Measurements from ENCODE around the gene GIPR.
A peak's percentile ranks its signal among the peaks of the same experiment; 100 is the strongest.
"Not testable (repeated sequence)": the region's sequence is repeated elsewhere in the genome, so short reads cannot be mapped to it uniquely, and the experiment has no call there.

GIPR gene

DNA sequence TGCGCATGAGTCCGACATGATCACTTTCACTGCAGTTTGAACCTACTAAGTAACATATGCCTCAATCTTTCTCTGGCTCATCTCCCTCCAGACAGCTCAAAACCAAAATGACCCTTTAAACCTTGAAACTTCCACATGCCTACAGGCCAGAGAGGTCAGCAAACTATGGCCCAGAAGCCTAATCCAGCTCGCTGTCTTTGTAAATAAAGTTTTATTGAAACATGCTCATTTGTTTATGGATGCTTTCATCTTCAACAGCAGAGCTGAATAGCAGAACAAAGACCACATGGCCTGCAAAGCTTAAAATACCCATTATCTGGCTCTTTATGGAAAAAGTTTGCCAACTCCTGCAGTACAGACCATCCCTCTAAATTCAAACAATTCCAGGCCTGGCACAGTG lies 47.1 kb downstream of the GIPR start:
- peaks cover 2 to 3% of the 10 kb centered on the region in 2 donors for H3K36me3 ChIP-seq (ENCODE audit: control insufficient read depth in 2 of 2, insufficient read depth in 2 of 2, low read length in 2 of 2)
- no peak overlapping the region for H3K9ac ChIP-seq (ENCODE audit: low read length in 2 of 2)
- H3K27ac ChIP-seq (ENCODE audit: low read length): no peak overlapping the region
- H3K4me3 ChIP-seq (ENCODE audit: low read length in 2 of 2): no peak overlapping the region
- H3K27me3 ChIP-seq (ENCODE audit: control insufficient read depth in 1 of 2, insufficient read depth in 2 of 2, low read length in 2 of 2): no peaks in the 10 kb centered on the region
- no peaks in the 10 kb centered on the region for H3K9me3 ChIP-seq (ENCODE audit: control insufficient read depth in 2 of 2, low read length in 2 of 2)
- peaks cover 26% of the 10 kb centered on the region for H3K4me1 ChIP-seq (ENCODE audit: control insufficient read depth, insufficient read depth, low read length)

DNA sequence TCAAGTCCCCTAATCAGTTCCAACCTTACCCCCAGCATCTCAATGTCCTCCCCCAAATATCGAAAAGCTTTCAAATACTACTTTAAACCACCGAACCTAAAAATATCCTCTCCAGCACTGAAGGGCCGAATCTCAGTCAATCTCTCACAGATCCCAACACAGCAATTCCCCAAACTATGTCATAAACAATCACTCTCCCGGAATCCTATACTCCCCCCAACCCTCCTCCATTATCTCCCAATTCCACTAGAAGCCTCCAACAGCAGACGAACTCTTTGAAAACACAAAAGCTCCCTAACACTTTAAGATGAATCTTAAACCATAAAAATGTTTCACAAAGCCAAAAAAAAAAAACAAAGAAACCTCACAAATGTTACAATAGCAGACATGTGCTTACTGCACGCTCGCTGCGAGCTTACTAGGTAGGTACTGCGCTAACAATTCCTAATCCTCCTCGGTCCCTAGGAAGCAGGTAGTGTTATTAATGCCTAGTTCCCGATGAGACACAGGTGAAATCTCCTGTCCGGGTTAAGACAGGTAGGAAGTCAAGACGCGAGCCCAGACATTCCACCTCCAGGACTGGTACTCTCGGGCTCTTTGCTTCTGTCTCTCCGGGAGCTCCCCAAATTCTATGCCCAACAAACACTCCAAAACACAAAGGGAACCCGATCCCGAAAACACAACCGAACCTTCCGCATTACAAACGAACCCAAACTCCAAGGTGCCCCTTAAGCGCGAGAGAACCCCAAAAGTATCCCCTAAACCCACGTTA lies 48.5 kb downstream of the GIPR start:
- Histone ChIP-seq H3K9ac (ENCODE audit: low read length in 2 of 2) (peak overlapping the region; percentile 94 to 95), H3K36me3 (ENCODE audit: control insufficient read depth in 2 of 2, insufficient read depth in 2 of 2, low read length in 2 of 2) (peaks cover 2 to 3% of the 10 kb centered on the region in 2 donors), H3K4me1 (ENCODE audit: control insufficient read depth, insufficient read depth, low read length) (peaks cover 17% of the 10 kb centered on the region), H3K9me3 (ENCODE audit: control insufficient read depth in 2 of 2, low read length in 2 of 2) (no peaks in the 10 kb centered on the region), H3K4me3 (ENCODE audit: low read length in 2 of 2) (peak overlapping the region; percentile 91 to 99), H3K27ac (ENCODE audit: low read length) (peak overlapping the region; percentile 97), H3K27me3 (ENCODE audit: control insufficient read depth in 1 of 2, insufficient read depth in 2 of 2, low read length in 2 of 2) (no peaks in the 10 kb centered on the region)

DNA sequence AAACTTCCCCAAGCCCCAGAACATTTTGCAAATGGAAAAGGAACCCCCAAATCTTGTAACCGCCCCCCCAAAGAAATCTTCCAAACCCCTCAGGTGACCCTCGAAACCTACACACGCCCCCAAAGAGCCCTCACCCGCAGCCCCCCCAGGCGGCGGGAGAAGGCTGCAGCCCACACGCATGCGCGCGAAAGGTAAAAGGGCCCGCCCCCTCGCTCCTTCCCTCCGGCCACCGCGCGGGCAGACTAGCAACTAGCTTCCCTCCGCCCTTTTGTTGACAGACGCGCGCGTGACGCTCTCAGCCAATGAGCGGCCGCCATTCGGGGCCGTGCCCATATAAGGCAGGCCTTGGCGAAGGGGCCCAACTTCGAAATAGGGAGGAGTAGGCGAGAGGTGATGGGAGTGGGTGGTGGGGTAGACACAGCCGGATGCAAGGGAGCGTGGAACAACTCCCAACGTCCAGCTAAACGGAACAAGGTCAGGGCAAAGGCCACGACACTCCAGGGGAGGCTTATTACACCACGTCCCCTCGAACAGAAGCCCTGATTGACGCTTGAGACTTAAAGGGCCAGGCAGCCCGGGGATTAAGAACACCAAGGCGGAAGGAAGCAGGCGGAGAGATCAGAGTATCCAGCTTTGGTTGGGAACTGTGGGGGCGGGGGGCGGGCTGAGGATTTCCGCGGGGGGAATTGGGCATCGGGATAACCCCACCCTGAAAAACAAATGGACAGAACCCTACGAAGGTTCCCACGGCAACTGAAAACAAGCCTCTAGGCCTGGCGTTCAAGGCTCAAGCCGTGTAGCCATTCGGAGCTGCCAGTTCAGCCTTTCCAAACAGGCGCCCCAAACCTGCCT lies 49.3 kb downstream of the GIPR start:
- Histone ChIP-seq H3K36me3 (ENCODE audit: control insufficient read depth in 2 of 2, insufficient read depth in 2 of 2, low read length in 2 of 2) (peaks cover 0 to 3% of the 10 kb centered on the region in 2 donors), H3K9me3 (ENCODE audit: control insufficient read depth in 2 of 2, low read length in 2 of 2) (no peaks in the 10 kb centered on the region), H3K9ac (ENCODE audit: low read length in 2 of 2) (peak overlapping the region; percentile 95 to 96), H3K4me1 (ENCODE audit: control insufficient read depth, insufficient read depth, low read length) (peaks cover 17% of the 10 kb centered on the region), H3K27me3 (ENCODE audit: control insufficient read depth in 1 of 2, insufficient read depth in 2 of 2, low read length in 2 of 2) (no peaks in the 10 kb centered on the region), H3K27ac (ENCODE audit: low read length) (peak overlapping the region; percentile 97), H3K4me3 (ENCODE audit: low read length in 2 of 2) (peak overlapping the region; percentile 91 to 99)

DNA sequence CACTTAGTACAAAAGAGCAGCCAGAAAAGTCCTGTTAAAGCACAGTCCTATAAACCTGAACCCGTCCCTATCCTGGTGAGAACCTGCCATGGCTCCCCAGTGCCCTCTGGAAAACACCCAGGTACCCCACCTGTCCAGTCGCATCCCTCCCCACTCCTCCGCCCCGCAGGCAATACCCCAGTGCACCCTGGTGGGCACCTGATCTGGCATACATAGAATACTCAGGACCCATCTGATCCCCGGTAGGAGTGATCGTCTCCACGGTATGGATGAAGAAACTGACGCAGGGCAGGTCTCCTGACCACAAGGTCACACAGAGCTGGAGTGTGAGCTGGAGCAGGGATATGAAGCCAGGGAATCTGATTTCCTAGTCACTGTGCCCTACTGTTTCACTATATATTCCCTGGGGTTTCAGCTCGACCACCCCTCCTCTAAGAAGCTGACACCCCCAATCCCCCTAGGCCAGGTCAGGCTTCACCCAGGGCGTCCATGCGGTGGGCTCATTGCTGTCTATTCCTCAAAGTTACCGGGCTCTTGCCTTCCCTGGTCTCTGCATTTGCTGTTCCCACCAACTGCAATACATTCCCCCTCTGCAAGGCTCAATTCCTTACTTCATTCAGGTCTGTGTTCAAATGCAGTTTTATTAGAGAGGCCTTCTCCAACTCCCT lies 50.1 kb downstream of the GIPR start:
- H3K27ac ChIP-seq (ENCODE audit: low read length): peak overlapping the region; percentile 97
- peaks cover 17% of the 10 kb centered on the region for H3K4me1 ChIP-seq (ENCODE audit: control insufficient read depth, insufficient read depth, low read length)
- peak overlapping the region; percentile 95 to 96 for H3K9ac ChIP-seq (ENCODE audit: low read length in 2 of 2)
- peak overlapping the region; percentile 91 to 99 for H3K4me3 ChIP-seq (ENCODE audit: low read length in 2 of 2)
- H3K27me3 ChIP-seq (ENCODE audit: control insufficient read depth in 1 of 2, insufficient read depth in 2 of 2, low read length in 2 of 2): no peaks in the 10 kb centered on the region
- H3K36me3 ChIP-seq (ENCODE audit: control insufficient read depth in 2 of 2, insufficient read depth in 2 of 2, low read length in 2 of 2): peaks cover under 1 to 5% of the 10 kb centered on the region in 2 donors
- H3K9me3 ChIP-seq (ENCODE audit: control insufficient read depth in 2 of 2, low read length in 2 of 2): no peaks in the 10 kb centered on the region

DNA sequence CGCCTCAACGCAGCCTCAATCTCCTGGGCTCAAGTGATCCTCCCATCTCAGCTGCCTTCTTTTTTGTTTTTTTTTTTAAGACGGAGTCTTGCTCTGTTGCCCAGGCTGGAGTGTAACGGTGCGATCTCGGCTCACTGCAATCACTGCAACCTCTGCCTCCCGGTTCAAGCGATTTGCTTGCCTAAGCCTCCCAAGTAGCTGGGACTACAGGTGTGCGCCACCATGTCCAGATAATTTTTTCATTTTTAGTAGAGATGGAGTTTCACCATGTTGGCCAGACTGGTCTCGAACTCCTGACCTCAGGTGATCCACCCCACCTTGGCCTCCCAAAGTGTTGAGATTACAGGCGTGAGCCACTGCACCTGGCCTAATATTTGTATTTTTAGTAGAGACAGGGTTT lies 52.0 kb downstream of the GIPR start:
- H3K27me3 ChIP-seq (ENCODE audit: control insufficient read depth in 1 of 2, insufficient read depth in 2 of 2, low read length in 2 of 2); H3K27ac ChIP-seq (ENCODE audit: low read length); H3K4me3 ChIP-seq (ENCODE audit: low read length in 2 of 2); H3K9me3 ChIP-seq (ENCODE audit: control insufficient read depth in 2 of 2, low read length in 2 of 2); H3K9ac ChIP-seq (ENCODE audit: low read length in 2 of 2); H3K36me3 ChIP-seq (ENCODE audit: control insufficient read depth in 2 of 2, insufficient read depth in 2 of 2, low read length in 2 of 2): not testable (repeated sequence)
- H3K4me1 ChIP-seq (ENCODE audit: control insufficient read depth, insufficient read depth, low read length): peaks cover 17% of the 10 kb centered on the region

DNA sequence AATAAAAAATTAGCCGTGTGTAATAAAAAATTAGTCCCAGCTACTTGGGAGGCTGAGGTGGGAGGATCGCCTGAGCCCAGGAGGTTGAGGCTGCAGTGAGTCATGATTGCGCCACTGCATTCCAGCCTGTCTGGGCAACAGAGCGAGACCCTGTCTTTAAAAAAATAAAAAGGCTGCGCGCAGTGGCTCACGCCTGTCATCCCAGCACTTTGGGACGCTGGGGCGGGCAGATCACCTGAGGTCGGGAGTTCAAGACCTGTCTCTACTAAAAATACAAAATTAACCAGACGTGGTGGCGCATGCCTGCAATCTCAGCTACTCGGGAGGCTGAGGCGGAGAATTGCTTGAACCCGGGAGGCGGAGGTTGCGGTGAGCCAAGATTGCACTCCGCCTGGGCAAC lies 60.7 kb downstream of the GIPR start:
- peaks cover 13% of the 10 kb centered on the region for H3K4me1 ChIP-seq (ENCODE audit: control insufficient read depth, insufficient read depth, low read length)
- H3K4me3 ChIP-seq (ENCODE audit: low read length in 2 of 2); H3K27me3 ChIP-seq (ENCODE audit: control insufficient read depth in 1 of 2, insufficient read depth in 2 of 2, low read length in 2 of 2); H3K9ac ChIP-seq (ENCODE audit: low read length in 2 of 2); H3K9me3 ChIP-seq (ENCODE audit: control insufficient read depth in 2 of 2, low read length in 2 of 2); H3K36me3 ChIP-seq (ENCODE audit: control insufficient read depth in 2 of 2, insufficient read depth in 2 of 2, low read length in 2 of 2); H3K27ac ChIP-seq (ENCODE audit: low read length): not testable (repeated sequence)

DNA sequence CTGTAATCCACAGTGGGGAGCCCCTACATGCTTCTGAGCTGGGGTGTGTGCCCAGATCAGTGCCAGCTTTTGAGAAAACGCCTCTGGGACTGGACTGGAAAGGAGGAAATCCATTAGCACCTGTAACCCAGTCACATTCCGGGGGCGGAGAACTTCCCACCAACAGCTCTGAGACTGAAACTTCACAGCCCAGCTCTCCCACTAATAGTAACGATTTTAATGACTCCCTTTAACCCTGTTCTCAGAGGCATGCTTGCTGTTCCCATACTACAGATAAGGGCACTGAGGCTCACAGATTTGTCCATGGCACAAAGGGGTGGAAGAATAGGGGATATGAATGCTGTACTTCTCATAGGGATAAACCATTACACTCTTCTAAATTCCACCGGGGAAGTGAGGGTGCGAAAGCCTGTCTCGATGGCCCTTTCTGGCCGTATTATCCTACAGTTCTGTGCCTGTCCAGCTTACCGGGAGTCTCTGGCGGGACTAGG lies 61.8 kb downstream of the GIPR start:
- no peak overlapping the region for H3K27ac ChIP-seq (ENCODE audit: low read length)
- H3K9me3 ChIP-seq (ENCODE audit: control insufficient read depth in 2 of 2, low read length in 2 of 2): no peaks in the 10 kb centered on the region
- no peaks in the 10 kb centered on the region for H3K36me3 ChIP-seq (ENCODE audit: control insufficient read depth in 2 of 2, insufficient read depth in 2 of 2, low read length in 2 of 2)
- H3K4me3 ChIP-seq (ENCODE audit: low read length in 2 of 2): peak overlapping the region; percentile 88 to 97
- H3K9ac ChIP-seq (ENCODE audit: low read length in 2 of 2): peak overlapping the region; percentile 88 to 89
- H3K27me3 ChIP-seq (ENCODE audit: control insufficient read depth in 1 of 2, insufficient read depth in 2 of 2, low read length in 2 of 2): no peaks in the 10 kb centered on the region
- peaks cover 13% of the 10 kb centered on the region for H3K4me1 ChIP-seq (ENCODE audit: control insufficient read depth, insufficient read depth, low read length)

DNA sequence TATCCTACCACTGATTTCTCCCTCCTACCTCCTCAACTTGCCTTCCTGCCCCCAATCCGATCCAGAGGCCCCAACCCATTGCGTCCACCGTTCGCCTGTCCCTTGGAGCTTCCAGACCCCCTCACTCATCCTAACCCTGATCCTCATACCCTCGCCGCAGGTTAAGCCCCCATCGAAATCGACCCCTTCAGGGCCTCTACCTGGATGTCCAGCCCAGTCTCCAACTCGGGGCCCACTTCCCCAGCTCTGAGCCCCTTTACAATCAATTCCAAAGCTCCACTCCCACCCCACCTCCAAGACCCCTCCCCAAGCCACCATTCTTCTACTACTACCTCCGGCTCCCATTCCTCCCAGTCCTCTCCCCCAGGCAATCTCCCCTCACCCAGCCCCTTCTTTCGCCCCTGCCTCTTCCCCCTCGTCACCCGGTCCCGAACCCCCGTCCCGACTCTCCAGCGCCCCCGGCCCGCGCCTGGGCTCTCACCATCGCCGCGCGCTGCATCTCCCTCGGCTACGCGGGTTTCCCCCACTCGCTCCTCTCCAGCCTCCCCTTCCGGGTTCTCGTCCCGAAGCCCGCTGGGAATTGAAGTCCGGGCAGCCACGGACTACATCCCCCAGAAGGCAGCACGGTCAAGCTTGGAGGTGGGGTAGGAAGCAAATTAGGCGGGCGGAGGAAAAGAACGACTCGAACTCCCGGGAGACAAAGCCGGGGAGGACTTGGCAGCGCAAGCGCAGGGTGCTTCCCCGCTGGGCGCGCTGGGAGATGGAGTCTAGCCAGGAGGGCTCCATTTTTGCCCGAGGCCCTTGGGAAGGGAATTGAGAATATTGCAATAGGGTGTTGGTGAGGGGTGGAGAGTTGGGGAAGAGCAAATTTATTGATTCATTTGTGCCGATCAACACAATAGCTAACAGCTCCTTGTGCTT lies 62.6 kb downstream of the GIPR start, which contains the start of gene FBXO46:
Gene FBXO46, minus strand, starts transcription at position 529 of the 921 bp plus-strand sequence. CDS start 17,401 bp downstream, outside the sequence.
- peak within 1 kb of the TSS; percentile 88 to 97 for H3K4me3 ChIP-seq (ENCODE audit: low read length in 2 of 2)
- peak within 1 kb of the TSS; percentile 60 for H3K27ac ChIP-seq (ENCODE audit: low read length)
- peak within 1 kb of the TSS; percentile 88 to 89 for H3K9ac ChIP-seq (ENCODE audit: low read length in 2 of 2)
- peaks cover 13% of the 10 kb centered on the region for H3K4me1 ChIP-seq (ENCODE audit: control insufficient read depth, insufficient read depth, low read length)
- no peaks in the 10 kb centered on the region for H3K9me3 ChIP-seq (ENCODE audit: control insufficient read depth in 2 of 2, low read length in 2 of 2)
- no peaks in the 10 kb centered on the region for H3K36me3 ChIP-seq (ENCODE audit: control insufficient read depth in 2 of 2, insufficient read depth in 2 of 2, low read length in 2 of 2)
- no peaks in the 10 kb centered on the region for H3K27me3 ChIP-seq (ENCODE audit: control insufficient read depth in 1 of 2, insufficient read depth in 2 of 2, low read length in 2 of 2)
